HG02642 (cell line): ENCODE measurements around the gene ANKRD13B.

Experiments used
- ATAC-seq: cut with Tn5 transposase; IDR thresholded peaks from one replicate; pipeline ENCODE4 v1.9.1; 2021; ENCODE audit warnings: mild to moderate bottlenecking; ENCODE audit not compliant: unreplicated experiment, poor library complexity

The ANKRD13B gene

GRCh38 chr17:29568331-29569244 lies 24.3 kb upstream of the ANKRD13B start, which contains the start of gene TP53I13:
Gene TP53I13, plus strand, starts transcription at chr17:29568701. Its CDS starts 58 bp downstream, at chr17:29568759.
- peak; percentile 50 for ATAC-seq

- no peak for ATAC-seq
These were observed 23.5 kb upstream of the ANKRD13B start for GRCh38 chr17:29569245-29569950.

- ATAC-seq = no peak
These were observed 22.4 kb upstream of the ANKRD13B start for GRCh38 chr17:29570521-29570920.

- ATAC-seq = no peak
These were observed 21.4 kb upstream of the ANKRD13B start for GRCh38 chr17:29571486-29571882.

- ATAC-seq = no peak
These were observed 20.9 kb upstream of the ANKRD13B start for GRCh38 chr17:29571883-29572681.

DNA sequence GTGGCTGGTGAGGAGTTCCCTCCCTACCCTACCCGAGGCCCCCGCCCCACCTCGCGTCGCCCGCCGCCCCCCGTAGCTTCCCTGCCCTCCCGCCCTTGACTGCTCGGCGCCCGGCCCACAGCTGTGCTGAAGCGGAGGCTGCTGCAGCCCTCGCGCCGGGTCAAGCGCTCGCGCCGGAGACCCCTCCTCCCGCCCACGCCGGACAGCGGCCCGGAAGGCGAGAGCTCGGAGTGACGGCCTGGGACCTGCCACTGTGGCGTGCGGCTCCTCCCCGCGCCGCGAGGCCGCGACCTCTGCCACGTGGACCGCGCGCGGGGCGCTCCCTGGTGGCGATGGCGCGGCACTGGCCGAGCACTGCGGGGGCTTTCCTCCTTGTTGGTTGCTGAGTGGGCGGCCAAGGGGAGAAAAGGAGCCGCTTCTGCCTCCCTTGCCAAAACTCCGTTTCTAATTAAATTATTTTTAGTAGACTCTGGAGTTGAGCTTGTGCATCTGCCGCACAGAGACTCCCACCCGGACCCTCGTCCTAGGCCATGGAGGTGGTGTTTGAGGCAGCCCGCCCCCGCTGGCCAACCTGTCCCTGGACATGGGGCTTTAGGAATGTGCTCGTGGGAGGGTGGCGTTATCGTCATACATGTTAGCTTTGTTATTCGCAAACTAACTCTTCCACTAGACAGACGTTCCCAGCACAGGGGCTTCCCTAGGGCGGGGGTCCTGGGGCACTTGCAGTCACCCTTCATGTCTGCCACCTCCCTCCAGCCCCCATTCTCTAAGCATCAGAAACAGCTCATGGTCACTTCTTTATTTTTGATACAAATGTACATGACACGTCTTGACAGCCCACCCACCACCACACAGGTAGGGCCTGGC lies 20.0 kb upstream of the ANKRD13B start:
- ATAC-seq = no peak

DNA sequence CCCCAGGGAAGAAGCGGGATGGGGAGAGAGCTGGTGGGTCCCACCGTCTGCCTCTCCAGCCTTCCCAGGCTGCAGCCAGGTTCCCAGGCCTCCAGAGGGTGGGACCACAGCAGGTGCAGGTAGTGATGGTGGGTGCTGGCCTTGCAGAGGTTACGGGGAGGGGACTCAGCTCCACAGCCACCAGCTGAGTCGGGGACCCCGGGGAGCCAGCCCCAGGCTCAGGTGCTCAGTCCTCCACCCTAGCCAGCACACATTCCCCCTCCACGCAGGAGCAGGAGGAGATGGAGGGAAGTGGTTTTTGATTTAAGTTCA lies 19.4 kb upstream of the ANKRD13B start:
- ATAC-seq = no peak

GRCh38 chr17:29573871-29574731 lies 18.8 kb upstream of the ANKRD13B start:
- ATAC-seq = no peak

DNA sequence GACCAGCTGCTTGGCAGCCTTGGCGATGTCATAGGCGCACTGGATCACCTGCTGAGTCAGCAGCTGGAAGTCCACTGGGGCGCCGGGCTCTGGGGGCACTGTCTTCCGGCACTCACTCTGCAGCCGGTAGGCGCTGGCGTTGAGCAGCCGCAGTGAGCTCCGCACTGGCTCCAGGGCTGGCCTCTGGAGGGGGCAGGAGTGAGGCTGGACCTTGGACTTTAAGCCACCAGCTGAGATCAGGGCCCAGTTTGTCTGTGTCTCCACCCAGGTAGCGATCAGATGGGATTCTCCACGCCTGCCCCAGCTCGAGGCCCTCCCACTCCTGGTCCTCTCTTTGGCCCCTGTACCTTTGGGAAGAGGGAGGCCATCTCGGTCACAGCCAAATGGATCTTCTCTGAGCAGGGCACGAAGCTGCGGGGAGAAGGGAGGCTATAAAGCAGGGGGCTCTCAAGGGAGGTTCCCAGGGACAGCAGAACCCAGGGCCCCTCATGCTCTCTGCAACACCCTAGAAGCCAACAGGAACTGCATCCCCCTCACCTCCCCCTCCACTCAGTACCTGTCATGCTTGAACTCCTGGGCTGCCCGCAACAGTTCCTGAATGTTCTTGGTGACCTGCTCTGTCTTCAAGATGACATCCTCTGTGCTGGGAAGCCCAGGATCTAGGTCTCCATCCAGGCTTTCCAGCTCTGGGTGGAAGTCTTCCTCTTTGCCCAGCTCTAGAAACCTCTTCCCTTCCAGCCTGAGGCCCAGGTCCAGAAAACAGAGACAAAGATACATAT lies 18.0 kb upstream of the ANKRD13B start:
- no peak for ATAC-seq

DNA sequence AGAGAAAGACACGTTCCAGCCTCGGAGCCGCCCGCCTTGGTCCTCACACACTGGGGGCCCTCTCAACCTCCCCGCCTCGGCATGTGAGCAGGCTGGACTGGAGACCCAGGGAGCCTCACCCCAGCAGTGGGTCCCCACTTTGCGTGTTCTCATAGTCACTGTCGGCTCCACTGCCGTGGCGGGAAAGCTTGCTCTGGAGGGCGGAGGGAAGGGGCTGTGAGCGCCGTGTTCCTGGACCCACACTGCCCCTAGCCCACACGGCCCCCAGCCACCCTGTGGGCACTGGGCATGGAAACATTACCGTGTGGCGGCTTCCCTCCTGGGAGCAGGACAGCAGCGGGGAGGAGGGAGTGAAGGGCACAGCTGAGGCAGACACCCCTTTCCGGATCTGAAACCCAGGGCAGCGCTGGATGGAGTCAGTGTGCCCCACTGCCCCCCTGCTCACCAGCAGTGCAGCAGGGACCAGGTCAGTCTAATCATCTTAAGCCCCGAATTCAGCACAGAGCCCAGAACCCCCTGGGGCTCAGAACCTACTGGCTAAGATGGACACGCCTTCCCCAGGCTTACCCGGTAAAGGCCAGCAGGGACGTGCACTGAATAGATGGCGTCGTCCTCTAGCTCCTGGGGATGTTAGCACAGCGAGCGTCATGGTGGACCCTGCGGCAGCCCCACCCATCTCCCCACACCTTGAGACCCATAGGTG lies 17.3 kb upstream of the ANKRD13B start:
- no peak for ATAC-seq

DNA sequence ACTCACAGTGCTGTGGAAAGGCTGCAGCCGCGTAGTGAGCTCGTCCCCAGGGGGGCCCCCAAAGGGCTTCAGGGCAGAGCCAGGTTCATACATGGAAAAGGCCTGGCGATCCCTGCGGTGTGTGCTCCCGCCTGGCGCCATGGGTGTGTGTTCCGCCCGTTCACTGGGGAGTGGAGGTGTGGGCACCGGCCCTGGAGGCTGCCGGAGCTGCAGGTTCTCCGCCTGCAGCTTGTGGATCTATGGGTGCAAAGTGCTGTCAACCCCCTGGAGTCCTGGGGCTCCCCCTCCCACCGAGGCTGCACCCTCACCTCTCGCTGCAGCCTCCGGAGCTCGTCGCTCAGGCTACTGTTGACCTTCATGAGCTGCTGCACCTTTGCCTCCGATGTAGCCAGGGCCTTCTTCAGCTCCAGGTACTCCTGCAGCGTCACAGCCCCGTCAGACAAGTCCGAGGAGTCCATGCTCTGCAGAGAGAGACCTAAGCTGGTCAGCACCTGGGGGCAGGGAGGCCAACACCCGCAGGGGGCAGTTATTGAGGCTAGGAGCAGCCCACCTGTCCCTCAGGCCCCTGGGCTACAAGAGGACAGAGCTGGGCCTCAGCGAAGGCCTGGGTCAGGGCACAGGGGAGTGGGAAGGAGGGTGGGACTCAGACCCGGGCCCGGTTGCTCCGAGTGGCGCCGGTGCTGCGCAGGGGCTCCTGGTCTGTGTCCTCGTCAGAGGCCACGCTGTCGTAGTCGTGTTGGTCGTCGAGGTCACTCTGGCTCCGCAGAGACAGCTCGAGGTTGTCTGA lies 16.5 kb upstream of the ANKRD13B start:
- no peak for ATAC-seq

DNA sequence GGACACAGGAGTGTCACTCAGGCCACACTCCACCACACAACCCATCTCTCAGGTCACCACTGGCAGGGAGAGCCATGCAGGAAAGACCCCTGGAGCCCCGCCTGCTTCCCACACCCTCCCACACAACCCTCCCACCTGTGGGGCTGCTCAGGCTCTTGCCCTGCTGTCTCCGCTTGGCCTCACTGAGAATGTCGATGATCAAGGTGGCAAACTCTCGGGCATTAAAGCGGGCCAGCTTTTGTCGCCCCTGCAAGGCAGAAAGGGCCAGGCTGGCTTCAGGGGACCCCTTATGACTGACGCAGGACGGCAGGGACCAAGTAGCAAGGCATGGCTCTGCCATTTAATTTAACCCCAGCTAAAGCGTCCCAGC lies 15.9 kb upstream of the ANKRD13B start:
- no peak for ATAC-seq

- no peak for ATAC-seq
These were observed 15.3 kb upstream of the ANKRD13B start for GRCh38 chr17:29577385-29578211.

DNA sequence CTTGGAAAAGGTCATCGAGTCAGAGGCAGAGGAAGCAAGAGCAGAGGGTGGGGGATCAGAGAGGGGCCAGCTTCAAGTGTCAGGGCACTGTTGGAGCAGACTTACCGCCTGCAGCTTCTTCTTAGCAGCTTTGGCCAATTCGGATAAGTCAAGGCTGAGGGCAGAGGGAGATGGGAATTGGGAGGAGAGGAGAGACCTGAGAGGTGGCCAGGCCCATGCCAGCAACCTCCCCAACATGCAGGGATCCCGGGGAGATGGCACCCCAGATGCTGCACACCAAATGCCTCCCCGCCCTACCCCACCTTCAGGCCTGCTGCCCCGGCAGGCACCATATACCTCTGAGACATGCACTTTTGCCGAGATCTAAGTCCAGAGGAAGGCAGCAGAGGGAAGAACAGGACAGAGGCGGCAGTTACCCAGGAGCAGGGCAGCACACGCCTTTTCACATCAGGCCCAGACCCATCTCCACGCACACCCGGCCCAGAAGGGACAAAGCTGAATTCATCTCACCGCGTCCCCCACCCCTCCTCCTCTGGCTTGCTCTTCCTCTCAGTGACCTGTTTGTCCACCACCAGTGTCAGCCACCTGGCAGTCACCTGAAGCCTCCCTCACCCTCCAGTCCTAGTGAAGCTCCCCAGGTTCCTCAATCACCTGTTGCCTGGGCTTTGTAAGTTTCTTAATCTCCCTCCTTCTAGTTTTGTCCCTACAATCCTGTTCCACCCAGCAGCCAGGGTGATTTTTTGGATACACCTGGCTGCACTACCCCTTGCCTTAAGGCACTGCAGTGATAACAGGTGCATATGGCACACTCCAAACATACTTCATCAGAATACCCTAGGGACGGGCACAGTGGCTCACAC lies 14.1 kb upstream of the ANKRD13B start:
- ATAC-seq = no peak
